Activated CD8-positive, alpha-beta memory T cell treated with anti-CD3 and anti-CD28 coated beads, Interleukin-2, amount 50 U/mL, for 48 hours (primary cell): ENCODE data around the gene KRT4.

Experiments
- DNase-seq: peaks from one replicate; pipeline ENCODE4 v3.0.0-alpha.2; 2020

Gene KRT4

DNA sequence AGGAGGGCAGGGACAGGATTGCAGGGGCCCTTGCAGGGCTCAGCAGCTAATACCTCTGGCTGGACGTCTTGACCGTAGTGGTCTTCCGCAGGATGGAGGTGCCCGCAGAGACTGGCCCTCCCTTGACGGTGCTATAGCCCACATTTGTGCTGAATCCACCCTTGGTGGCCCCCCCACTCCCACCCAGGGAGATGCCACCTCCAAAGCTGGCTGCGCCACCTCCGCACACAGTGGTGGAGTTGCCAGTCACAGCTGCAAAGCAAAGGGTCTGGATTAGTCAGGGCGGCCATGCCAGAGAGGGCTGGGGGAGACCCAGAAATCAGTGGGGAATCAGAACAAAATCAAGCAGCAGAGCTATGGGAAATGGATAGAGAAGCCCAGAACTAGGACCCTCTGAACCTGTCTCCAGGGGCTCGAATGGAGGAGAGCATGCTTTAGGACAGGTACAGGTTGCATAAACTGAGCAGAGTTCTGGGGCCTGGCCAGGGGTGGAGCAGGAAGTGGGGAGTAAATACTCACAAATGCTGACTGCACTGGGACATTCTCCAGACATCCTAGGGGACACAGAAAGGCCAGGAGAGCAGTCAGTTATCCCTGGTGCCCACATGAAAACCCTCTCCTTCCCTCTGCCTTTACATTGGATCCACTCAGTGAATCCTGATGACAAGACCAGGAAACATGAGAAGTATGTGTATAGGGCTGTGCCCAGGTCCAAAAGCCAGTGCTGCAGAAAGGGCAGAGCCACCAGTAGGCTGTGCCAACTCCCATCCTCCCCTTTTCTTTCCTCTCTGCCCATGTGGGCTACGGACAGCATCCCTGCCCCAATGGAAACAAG, 8.1 kb upstream of the KRT4 start:
- DNase-seq = no peak

DNA sequence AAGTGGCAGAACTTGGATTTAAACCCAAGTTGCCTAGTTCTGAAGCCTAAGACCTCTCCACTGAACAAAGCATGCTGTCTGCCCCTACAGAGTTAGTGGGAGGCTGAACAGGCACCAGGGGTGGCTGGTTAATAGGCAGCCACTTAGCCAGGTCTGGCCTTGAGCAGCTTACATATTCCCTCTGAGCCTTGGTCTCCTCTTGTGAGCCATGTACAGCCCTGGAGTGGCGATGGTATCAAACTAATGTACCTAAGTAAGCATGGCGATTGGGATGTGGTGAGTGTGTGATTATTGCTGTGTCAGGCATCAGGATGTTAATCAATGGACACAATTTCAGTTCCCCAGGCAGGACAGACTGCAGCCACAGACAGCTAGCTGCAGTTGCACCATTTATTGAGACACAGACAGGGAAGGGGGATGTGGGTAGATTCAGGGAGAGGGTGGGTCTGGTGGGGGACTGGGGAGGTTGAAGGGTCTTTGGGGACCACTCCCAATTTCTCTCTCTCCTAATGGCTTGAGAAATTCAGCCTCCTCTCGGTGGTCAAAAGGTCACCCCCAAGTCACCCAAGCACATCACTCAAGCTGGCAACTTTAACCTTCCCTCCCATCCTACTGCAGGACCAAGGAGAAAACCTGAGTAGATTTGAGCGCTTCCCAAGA, 7.3 kb upstream of the KRT4 start:
- no peak for DNase-seq

DNA sequence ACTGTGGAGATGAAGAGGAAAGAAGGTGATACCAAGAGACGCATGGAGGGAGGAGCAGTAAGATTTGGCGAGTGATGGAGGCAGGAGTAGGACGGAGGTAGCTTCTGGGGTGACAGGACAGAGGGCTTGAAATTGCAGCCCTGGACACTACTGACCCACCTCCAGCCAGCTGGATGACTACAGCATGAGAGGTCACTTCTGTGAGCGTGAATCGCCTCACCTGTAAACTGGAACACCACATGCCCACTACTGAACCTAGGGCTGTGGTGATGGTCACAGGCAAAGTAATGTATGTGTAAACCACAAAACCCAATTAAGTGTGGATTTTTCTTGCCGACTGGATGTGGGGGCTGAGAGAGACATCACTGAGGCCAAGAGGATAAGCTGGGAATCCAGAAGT, 6.6 kb upstream of the KRT4 start:
- no peak for DNase-seq

DNA sequence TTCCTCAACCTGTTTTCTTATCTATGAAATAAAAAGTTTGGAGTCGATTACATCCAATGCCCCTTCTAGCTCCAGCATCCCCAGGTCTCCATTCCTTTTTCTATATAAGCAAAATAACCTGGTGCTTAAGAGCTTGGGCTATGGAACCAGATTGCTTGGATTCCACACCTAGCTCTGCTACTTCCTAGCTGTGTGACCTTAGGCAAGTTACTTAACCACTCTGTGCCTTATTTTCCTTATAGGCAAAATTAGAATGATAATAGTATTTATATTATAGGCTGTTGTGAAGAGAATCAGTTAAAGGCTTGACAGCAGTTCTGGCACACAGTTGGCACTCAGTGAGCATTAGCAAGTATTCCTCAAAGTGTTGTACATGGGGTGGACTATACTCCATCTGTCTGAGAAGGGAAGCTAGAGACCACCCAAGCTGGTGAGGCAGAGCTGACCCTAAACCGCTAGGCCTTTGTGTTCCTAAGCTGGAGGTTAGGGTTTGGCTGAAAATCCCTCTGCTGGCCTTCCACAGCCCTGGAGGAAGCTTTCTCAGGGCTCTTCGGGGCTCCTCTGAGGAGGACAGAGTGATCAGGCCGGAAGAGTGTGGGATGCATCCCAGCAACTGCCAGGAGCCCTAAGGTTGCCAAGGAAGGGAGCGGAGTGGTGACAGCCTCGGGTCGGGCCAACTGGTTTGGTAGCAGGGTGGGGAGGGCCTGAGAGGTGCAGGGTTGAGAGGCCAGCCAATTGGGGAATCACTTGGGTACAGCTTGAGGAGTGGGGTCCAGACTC, 6.0 kb upstream of the KRT4 start:
- DNase-seq = no peak

DNA sequence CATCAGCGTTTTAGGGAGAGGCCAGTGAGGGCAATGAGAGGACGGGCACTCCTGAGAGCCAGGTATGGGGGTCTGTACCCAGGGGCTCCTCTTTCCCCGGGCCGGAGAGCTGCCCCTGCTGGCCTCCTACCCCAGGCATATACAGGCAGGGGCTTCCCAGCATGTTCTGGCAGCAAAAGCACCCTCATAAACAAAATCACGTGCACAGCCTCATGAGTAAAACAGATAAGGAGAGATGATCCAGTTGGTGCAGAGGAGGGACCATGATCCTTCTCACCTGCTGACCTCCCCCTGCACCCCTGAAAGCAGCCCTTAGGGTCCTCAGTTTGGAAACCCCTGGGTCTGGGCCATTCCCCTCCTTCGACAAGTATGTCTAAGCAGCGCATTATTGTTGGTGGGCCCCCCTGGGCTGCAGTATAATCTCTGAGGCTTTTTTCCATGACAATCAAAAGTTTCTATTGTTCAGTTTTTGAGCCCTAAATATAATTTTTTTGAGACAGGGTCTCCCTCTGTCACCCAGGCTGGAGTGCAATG, 5.0 kb upstream of the KRT4 start:
- DNase-seq = no peak

DNA sequence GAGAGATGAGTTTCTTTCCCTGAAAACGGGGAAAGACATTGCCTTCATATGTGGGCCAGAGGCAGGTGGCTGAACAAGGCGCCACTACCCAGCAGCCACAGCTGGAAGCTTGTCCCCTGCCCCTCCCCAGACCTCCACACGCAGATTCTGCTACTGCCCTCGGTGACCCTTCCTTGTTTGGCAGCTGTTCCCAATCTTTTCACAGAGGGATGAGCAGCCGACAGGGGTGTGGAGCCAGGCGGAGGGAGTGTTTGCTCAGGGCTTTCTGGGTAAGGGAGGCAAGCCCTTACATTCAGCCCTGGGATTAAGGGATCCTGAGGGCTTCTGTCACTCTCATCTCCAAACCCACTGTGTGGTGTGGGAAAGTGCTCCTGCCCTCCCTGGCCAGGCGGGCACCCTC, 4.5 kb upstream of the KRT4 start:
- no peak for DNase-seq

DNA sequence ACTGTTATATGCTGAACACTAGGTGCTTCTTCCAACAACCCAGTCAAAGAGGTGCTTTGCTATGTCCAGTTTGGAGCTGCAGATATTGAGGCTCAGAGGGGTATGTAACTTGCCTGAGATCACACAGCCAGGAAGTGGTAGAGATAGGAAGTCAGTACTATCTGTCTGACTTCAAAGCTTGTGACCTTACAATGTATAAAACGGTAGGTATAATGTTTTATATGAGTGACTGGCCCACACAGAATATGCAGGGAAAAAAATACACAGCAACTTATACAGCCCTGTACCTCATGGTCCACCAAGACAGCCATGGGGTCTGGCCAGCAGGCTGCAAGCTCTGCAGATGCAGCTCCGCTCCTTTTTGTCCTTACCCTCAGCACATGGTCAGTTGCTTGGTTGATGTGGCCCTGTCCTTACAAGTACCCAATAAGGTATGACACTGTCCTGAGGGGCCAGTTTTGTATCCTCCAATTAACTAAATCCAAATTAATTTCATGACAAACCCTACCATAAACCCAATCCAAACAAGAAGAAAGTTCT, 3.9 kb upstream of the KRT4 start:
- DNase-seq = no peak

DNA sequence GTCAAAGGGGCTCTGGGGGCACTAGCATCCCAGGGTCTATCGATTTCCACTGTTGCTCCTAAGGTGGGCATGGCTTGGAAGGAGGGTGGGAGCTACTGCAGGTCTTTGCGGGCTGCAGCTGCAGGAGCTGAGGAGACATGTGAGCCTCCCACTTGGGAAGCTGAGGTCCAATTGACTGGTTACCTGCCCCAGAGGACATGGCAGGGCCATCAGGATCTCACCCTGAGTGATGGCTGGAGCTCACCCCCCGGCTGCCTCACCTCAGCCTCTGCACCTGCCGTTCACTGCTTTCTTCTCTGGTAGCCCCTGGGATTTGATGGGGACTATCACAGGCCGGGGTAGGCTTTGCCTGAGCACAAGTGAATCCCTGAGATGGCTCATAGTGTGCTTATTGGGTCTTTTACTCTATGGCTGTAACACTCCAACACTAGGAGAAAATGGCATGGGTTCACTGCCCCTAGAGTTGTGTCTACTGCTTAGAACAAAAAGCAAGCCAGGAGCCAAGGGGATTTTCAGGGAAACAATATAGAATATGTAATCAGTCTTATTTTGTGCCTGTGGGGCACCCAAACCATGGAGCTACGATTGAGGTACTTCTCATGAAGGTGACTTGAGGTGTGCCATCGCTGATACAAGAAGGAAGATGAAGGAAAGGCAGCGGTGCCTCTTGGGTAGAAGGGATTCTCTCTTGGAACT, 3.2 kb upstream of the KRT4 start:
- no peak for DNase-seq

DNA sequence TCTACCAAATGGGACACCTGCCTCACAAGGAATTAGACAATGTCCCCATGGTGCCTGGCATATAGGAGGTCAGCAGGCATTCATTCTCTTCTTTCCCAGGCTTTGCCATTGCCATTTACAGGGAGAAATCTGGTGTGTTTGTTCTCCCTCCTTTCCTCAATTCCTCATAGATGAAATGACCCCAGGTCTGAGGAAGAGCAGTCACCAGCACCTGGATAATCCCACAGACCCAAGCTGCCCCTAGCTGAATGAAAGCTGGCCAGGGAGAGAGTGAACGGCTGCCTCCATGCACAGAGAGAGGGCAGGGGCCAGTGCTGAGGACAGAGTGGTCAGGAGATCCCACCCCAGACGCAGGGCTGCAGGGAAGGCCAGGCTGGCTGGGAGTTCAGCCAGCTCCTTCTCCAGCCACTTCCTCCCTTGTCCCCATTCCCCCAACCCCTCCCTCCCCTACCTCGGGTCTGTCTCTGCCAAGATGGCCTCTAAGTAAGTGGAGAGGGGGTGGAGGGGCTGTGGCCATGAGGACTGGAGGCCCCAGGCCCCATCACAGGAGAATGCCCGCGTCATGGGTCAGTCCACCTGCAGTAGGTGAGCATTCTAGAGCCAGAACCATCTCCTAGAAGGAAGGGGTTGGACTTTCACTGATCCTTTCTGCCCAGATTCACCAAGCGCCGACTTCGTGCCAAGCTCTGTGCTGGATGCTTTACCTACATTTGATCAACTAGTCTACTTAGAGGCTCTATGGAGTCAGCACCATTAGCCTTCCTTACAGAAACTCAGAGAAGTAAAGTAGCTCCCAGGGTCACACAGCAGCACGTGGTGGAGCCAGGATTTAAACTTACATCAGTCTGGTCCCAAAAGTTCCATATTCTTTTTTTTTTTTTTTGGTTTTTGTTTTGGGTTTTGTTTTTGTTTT, 2.0 kb upstream of the KRT4 start:
- DNase-seq = no peak

DNA sequence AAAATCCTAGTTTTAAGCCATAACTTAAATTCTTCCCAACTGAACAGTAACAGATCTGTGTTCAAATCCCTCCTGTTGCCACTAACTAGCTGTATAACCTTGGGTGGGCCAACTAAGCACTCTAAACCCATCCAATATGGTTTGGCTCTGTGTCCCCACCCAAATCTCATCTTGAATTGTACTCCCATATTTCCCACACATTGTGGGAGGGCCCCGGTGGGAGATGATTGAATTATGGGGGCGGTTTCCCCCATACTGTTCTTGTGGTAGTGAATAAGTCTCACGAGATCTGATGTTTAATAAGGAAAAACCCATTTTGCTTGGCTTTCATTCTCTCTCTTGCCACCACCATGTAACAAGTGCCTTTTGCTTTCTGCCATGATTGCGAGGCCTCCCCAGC, 1.2 kb upstream of the KRT4 start:
- no peak for DNase-seq

DNA sequence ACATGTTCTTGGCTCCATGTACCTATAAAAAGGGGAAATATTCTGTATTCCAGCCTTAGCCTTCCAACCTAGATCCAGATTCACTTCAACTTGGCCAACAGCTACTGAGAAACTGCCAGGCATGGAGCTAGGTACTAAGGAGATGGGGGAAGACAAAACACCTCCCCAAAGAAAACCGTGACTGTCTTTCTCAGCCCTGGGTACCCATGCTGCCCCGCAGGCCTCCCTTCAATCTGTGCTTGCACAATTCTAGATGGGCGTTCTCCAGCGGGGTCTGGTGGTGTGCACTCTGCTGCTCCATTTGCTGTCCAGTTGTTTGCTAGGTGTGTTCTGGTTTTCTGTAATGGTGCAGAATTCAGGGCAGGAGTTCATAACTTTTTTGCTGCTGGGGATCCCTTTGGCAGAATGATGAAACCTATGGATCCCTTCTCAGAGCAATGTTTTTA, 817 bp upstream of the KRT4 start:
- no peak for DNase-seq

DNA sequence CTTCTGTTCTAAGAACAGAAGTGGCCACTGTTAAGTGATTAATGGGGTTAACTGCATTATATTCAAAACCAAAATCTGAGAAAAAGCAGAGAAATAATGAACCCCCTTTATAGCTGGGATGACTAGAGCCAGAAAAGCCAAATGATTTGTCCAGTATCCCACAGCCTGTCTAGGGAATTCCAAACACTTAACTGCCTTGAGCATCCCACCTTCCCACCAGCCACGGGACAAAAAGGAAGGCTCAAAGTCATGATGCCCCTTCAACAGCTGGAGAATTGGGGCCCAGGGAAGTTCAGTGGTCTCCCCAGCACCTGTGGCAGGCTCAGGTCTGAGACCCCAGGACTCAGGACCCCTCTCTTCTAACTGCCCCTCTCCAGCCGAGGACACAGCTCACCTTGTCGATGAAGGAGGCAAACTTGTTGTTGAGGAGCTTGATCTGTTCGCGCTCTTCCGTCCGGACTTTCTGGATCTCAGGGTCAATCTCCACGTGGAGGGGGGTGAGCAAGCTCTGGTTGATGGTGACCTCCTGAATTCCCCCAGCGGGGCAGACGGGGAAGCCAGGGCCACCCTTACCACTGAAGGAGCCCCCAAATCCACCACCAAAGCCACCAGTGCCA, 605 bp downstream of the KRT4 start:
- no peak for DNase-seq

DNA sequence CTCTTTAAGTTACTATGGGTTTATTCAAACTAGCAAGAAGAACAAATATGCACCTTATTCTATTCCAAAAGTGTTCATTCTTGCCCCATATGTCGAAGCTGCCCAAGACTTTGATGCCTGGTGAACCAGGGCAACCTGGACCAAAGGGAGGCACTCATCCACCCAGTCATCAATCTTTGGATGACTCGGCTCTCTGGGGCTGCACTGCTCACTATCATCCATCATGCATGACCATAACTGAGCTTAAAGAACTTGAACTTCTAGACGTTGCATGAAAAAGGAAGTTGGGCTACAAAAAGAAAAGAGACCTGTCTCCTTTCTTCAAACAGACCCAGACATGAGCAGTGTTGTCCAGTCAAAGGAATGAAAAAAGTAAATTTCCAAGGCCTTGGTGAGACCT, 1.2 kb downstream of the KRT4 start:
- DNase-seq = no peak

DNA sequence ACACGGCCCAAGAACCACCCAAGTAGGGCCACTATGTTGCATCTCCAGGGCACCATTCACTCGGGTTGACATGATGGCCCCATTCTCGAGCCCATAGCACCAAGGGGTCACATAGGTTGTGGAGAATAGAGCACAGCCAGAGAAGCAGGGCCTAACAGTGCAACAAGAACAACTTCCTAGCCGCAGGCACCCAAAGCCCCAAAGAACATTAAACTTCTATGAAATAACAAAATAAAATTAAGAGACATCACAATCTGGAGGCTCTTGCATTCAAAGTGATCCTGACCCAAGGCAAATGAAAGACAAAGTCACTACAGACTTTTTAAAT, 1.9 kb downstream of the KRT4 start:
- no peak for DNase-seq

DNA sequence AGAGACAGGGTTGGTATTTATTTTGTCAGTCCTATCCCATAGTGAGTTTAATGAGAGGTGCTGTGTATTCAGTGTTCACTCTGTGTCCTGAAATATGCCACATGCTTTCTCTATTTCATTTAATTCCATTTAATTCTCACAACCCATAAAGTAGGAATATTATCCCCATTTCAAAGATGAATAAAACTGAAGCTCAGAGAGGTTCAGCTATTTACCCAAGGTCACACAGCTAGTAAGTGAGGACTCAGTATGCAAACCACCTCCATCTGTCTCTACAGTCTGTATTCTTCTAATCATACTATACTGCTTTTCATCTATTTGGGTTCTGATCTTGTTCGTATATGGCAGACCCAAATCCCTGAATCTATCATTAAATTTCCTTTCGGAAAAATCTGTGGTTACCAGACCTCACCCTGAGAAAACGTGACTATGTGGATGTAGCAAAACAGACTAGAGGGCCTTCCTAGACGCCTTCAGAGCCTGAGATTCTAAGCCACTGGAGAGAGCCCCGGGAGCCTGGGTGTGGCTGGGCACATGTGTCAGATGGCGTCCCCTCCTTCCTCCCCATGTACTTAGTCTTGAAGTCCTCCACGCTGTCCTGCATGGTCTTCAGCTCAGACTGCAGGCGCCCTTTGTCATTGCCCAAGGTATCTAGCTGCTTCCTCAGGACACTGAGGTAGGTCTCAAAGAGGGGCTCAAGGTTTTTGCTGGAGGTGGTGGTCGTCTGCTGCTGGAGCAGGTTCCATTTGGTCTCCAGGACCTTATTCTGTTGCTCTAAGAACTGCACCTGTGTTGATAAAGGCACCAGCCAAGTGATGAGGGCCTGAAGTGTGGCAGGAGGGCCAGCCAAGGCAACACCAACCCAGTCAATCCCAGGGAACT, 2.5 kb downstream of the KRT4 start:
- DNase-seq = no peak

DNA sequence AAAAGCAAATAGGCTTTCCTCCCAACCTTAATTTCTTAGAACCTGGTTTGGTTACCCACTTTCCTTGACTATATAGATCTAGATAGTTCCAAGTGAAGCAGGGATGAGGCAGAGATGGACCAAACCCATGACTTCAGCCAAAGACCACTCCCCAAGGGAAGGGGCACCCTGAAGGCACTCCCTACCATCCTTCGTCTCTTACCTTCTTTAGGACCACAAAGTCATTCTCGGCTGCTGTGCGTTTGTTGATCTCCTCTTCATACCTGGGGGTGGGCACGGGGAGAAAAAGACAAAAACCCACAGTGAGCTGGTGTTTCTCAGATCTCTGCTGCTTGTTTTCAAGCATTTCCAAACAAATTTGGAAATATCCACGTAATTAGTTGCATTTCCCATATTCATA, 3.4 kb downstream of the KRT4 start:
- DNase-seq = no peak

DNA sequence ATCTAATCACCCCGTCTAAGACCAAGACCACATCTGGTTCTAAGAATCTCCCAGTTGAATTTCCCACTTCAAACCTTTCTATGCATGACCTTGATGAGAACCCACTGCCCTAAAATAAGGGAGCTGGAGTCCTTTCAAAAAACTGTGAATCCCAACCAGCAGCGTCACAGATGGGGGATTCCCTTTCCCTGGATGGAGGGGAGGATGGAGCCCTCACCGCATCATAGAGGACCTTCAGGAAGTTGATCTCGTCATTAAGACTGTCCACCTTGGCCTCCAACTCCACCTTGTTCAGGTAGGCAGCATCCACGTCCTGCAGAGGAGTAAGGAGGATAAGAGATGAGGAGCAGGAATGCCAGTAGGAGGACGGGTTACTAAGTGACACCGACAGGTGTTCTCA, 4.8 kb downstream of the KRT4 start:
- no peak for DNase-seq

DNA sequence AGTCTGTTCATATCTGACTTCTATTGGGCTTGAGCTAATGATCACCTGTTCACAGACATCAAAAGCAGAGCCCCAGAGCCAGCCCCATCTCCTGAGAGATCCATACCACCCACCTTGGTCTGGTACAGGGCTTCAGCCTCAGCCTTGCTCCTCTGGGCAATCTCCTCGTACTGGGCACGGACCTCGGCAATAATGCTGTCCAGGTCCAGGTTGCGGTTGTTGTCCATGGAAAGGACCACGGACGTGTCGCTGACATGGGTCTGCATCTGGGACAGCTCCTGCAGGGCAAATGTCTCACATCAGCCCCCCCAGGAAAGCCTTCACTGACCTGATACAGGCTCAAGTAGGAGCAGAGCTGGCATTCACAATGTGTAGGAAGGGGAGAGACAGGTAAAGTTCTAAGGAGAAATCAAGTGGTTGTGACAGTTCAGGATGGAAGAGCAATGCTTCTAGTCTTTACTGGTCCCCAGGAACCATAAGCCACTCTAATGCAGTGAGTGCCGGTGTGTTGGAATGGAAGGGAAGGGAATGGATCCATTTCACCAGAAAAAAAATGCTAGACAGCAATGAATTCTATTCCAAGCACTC, 5.2 kb downstream of the KRT4 start:
- no peak for DNase-seq

DNA sequence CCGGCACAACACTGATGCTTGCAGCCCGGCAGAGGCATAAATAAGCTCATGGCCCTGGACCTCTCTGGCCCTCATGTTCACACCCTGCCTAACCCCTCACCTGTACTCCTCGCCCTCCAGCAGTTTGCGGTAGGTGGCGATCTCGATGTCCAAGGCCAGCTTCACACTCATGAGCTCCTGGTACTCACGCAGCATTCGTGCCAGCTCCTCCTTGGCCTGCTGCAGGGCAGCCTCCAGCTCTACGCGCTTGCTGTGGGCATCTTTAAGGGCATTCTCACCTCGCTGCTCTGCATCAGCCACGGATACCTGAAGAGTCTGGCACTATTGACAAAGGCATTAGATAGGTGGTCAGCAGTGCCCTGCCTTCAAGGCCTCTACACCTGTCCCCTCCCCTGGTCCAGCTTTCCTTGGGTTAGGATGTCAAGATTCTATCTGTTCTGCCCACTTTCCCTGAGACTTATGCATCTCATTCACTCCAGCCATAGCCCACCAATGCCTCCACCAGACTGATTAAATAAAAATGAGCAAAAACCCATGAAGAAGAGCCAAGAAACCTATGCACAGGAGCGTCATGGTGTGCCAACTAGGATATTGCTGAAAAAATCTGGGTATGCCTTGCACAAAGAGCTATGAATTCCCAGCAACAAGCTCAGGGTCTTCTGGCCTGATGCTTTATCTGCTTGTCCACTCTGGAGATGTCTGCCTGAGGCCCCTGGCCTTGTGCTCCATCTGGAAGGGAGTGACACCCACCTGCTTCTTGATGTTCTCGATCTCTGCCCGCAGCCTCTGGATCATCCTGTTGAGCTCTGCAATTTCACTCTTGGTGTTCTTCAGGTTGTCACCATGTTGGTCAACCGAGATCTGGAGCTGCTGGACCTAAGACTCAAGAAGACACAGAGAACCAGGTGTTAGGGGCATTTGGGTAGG, 6.1 kb downstream of the KRT4 start:
- DNase-seq = no peak
